T-helper 1 cell treated with Interleukin-12 subunit alpha and Interleukin-12 subunit beta and Interleukin-4 antibody, amounts not matched to agents 30 ng/mL and 1 ng/mL, for 36 hours (primary cell): Measurements from ENCODE around the gene PCSK7. TPM values are rescaled to one million over a fixed set of nuclear protein-coding genes. Genes with fewer than 3 reads are reported as not detected.
"Not testable (repeated sequence)": the region's sequence is repeated elsewhere in the genome, so short reads cannot be mapped to it uniquely, and the experiment has no call there.

ENCODE experiments used
- intact Hi-C: fragments of 100-400 bp; cut with micrococcal nuclease; formaldehyde crosslinking; loops from one replicate; pipeline ENCODE4 v1.15.1; 2024
- total RNA-seq: library from RNA; stranded (reverse); gene quantifications from 2 replicates; pipeline ENCODE4 v1.2.3, GENCODE V29; 2022

PCSK7 gene, protein sequence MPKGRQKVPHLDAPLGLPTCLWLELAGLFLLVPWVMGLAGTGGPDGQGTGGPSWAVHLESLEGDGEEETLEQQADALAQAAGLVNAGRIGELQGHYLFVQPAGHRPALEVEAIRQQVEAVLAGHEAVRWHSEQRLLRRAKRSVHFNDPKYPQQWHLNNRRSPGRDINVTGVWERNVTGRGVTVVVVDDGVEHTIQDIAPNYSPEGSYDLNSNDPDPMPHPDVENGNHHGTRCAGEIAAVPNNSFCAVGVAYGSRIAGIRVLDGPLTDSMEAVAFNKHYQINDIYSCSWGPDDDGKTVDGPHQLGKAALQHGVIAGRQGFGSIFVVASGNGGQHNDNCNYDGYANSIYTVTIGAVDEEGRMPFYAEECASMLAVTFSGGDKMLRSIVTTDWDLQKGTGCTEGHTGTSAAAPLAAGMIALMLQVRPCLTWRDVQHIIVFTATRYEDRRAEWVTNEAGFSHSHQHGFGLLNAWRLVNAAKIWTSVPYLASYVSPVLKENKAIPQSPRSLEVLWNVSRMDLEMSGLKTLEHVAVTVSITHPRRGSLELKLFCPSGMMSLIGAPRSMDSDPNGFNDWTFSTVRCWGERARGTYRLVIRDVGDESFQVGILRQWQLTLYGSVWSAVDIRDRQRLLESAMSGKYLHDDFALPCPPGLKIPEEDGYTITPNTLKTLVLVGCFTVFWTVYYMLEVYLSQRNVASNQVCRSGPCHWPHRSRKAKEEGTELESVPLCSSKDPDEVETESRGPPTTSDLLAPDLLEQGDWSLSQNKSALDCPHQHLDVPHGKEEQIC
- total RNA-seq = 180 and 187 TPM in 2 replicates

DNA sequence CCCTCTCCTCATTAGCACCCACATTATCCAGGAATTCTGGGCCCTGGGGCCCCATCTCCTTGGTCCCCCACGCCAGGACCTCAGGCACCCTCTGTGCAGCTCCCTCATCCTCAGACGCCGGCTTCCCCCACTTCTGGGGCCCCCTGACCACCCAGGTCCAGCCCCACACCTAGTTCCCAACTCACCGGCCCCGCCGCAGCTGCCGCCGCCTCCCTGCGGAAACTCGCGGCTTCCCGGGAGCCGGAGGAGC is at the start of gene PCSK7:
TSS of gene PCSK7 (minus strand) at position 232 of the 250 bp plus-strand sequence. CDS start 2,229 bp downstream, outside the sequence.
- intact Hi-C loops = loop anchor here (1.0 to 5.0 kb wide), 5 partner anchors 458 to 1341 kb away; partner anchors contain the start of gene ARCN1

DNA sequence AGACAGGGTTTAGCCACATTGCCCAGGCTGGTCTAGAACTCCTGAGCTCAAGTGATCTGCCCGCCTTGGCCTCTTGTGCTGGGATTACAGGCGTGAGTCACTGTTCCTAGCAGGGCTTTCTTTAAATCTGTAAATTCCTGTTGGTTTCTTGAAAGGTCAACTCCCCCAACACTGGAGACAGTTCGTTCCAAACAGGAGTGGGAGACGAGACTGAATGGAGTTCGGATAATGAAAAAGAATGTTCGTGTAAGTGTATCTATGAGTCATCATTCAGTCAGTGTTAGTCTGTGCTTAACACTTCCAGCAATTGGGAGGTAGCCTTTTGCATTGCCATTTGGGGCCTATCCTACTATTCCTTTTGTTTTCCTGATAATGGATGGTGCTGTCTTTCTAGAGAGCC is 49.3 kb upstream of the PCSK7 start:
- intact Hi-C loops = no loop called here

DNA sequence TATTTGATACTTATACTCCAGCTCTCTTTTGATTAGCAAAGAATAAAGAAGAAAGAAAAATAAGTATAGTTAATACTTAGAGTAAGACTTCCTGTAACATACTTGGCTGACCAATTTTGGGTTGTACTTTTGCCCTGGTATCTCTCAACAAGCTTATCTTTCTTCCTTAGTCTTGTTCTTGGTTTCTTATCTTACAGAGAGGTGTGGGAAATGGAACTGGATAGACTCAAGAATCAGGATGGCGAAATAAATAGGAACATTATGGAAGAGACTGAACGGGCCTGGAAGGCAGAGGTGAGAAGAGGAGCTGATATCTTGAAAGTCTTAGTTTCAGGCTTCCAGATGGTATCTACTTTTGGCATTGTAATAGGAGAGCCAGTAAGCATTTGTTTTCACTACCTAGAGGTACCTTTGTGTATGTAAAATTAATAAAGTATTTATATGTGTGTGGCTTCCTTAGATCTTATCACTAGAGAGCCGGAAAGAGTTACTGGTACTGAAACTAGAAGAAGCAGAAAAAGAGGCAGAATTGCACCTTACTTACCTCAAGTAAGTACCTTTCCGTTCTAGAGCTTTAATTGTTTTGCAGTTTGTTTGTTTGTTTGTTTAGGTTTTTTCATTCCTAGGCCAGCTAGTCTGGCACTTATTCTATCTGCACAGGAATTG is 48.0 kb upstream of the PCSK7 start:
- intact Hi-C loops = no loop called here

DNA sequence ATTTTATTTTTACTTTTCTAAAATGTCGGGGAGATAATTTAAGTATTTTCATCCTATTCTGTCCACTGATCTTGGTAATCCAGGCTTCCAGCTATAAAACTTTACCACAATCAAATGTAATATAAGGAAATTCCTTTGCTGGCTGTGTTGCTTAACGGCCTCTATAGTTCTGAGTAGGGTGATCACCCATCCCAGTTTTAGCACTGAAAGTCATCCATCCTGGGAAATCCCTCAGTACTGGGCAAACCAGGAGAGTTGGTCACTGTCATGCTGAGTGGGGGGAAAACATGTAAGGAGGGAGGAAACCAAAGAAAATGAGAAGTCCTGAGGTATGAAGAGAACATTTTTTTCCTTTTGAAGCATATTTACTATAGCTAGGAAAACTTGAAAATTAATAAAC is 46.5 kb upstream of the PCSK7 start:
- intact Hi-C loops = no loop called here

DNA sequence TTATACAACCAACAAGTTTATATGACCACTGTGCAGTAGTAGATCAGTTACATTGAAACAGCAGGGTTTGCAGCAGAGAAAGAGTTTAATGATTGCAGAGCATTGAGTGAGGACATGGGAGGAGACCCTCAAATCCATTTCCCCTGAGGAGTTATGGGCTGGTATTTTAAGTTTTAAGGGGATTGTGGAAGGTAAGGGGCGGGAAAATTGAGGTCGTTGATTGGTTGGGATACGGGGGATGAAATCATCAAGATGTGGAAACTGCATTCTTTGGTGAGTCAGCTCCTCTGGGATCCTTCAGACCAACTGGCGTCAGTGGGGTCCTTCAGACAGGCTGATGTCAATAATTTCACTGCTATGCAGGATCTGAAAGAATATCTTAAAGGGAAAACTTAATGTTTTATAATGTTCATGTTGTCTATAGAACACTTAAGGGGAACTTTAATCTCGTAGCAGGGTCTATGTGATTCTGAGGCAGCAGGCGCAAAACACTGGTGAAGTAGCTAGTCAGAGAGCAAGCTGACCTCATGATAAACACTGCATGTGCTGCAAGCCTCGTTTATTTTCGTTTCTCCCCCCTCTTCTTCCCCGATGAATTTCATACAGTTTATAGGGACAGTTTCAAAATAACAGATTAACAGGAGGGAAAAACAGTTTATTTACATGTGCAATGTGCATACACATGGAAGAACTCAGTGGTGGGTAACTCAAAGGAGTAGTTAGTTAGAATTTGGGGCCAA is 41.8 kb upstream of the PCSK7 start:
- intact Hi-C loops = no loop called here

DNA sequence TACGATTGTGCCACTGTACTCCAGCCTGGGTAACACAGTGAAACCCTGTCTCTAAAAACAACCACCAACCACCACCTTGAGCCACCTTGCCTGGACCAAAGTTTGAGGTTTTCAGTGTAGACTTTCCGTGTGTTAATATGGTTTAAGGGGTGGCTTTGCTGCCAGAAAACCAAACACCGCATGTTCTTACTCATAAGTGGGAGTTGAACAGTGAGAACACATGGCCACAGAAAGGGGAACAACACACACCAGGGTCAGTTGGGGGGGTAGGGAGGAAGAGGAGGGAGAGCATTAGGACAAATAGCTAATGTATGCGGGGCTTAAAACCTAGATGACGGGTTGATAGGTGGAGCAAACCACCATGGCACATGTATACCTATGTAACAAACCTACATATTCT is 40.3 kb upstream of the PCSK7 start:
- intact Hi-C loops = not testable (repeated sequence)

DNA sequence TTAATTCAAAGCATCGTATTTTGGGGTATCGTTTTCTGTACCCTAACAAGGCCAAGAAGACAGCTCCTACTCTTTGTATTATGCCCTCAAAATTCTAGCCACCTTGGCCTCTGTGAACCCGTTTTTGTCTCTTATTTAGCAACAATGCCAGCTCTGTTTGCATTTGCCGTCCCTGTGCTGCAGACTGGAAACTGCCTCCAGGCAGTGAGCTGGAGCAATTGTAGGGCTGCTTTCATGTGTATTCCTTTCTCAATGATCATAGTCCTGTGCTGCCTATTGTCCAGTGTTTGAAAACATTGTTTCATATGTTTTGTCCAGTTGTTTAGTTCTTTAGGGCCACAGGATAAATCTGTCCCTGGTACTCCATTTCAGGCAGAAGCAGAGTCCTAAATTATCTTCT is 39.3 kb upstream of the PCSK7 start:
- intact Hi-C loops = no loop called here

DNA sequence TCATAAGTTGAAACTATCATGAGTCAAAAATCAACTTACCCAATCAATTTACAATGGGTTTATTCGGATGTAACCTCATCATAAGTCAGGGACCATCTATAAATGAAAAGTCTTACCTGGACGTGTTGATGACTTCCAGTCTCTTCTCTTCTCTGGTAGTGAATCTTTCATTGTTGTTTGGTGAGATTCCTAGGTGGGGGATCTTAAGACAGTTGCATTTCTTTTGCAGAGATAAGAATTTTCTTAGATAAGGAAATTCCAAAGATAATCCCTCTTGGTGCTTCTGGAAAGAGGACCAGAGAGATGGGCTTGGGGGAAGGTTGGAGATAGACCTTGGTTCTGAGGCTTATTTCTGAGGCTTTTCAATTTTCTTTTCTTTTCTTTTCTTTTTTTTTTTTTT is 38.0 kb upstream of the PCSK7 start:
- intact Hi-C loops = no loop called here

DNA sequence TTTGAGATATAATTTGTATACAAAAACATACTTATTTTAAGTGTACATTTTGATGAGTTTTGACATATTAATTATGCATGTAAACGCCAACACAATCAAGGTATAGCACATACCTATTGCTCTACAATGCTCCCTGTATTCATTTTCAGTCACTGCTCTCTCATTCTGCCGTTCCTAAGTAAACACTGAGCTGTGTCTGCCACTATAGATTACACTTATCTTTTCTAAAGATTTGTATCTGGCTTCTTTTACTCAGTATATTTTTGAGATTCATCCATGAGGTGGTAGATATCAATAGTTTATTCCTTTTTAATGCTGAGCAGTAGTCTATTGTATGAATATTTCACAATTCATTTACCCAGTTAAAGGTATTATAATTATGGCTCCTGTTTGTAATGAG is 33.9 kb upstream of the PCSK7 start:
- intact Hi-C loops = no loop called here

DNA sequence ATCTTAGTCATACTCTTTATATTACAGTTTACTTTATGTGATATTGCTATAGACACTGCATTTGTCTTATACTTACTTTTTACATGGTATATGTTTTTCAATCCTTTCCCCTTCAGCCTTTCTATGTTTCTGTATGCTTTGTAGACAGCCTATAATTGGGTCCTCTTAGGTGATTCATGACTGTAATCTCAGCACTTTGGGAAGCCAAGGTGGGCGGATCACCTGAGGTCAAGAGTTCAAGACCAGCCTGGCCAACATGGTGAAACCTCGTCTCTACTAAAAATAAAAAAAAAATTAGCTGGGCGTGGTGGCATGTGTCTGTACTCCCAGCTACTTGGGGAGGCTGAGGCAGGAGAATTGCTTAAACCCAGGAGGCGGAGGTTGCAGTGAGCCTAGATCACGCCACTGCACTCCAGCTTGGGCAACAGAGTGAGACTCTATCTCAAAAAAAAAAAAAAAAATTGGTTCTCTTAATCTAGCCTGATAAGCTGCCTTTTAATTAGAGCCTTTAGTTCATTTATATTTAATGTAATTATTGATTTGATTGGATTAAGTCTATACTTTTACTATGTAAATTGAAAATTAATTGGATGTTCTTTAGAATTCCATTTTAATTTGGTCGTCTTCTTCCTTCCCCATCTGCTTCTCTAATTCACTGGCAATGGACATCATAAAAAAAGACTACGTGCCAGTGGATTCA is 32.9 kb upstream of the PCSK7 start:
- intact Hi-C loops = not testable (repeated sequence)

DNA sequence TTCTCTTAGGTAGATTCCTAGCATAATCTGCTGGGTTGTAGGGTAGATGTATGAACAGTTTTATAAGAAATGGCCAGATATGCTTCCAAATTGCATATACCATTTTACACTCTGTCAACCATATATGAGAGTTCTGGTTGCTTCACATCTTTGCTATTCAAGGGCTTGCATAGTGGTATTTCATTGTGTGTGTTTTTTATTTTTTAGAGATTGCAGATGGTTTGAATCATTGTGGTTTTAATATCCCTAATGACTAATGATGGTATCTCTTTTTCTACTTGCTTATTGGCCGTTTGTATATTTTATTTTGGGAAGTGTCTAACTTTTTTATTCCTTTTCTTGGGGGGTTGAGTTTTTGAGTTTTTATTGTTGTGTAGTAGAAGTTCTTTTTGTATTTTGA is 27.5 kb upstream of the PCSK7 start:
- intact Hi-C loops = no loop called here

DNA sequence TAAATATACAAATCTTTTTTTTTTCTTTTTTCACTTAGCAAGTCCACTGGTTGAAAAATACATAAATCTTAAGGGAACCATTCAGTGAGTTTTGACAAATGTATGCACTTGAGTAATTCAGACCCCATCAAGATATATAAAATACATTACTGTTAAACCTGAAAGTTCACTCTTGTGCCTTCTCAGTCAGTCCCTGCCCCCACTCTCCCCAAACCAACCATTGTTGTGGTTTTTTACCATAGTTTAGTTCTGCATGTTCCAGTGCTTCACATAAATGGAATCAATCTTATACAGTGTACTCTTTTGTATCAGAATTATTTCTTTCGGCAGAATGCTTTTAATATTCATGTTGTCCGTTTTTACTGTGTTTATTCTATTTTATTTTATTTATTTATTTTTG is 26.7 kb upstream of the PCSK7 start:
- intact Hi-C loops = no loop called here

DNA sequence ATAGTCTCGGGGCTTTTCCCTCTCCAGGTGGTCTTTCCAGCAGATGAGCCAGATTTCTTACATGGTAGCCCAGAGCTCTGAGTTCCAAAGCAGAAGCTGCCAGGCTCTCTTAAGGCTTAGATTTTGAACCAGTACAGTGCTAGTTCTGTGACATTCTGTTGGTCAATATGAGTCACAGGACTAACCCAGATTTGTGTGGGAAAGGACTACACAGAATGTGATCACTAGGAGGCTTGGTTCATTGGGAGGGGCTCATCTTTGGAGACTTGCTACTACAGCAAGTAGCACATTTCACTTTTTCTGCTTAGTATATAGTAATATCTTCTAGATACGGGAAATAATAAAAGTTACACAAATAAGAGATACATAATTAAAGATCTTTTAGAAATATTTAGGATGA is 24.7 kb upstream of the PCSK7 start:
- intact Hi-C loops = no loop called here

DNA sequence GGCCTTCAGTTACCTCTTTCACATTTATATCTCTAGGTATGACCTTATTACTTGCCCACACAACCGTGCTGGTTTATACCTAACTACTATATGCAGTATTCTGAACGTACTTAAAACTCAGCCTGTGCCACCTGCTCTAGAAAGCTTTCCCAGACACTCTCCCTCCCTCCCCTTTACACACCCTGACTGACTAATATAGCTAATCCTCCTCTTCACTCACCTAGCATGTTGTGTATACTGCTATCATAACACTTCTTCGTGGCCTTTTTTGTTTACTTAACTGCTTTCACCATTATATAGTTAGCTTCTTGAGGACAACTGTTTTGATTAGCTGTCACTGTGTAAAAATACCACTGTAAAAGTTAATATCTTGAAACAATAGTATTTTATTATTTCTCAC is 24.1 kb upstream of the PCSK7 start:
- intact Hi-C loops = no loop called here

DNA sequence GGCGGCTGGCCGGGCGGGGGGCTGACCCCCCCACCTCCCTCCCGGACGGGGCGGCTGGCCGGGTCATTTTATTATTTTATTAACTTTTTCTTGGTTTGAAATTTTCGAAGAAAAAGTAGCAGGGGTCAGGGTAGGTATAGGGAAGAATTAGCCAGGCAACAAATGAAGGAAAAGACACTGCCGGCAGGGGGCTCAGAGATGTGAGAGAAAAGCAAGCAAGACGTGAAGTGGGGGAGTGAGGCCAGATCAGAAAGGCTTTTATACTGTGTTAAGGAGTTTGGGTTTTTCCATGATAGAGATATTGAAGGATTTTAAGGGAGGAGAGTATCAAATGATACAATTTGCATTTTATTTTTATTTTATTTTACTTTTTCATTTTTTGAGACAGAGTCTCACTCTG is 19.6 kb upstream of the PCSK7 start:
- intact Hi-C loops = no loop called here

DNA sequence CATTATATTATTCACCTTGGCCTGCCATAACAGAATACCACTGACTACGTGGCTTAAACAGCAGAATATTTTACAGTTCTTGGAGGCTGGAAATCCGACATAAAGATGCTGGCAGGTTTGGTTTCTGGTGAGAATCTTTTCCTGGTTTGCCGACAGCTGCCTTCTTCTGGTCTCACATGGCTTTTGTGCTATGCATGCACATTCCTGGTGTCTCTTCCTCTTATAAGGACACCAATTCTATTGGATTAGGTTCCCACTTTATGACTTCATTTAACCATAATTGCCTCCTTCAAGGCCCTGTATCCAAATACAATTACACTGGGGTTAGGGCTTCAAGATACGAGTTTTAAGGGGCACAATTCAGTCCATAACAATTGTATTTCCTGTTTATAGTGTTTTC is 17.7 kb upstream of the PCSK7 start:
- intact Hi-C loops = loop anchor here (5.0 kb wide), 1 partner anchor 78 kb away; the partner anchor contains the start of gene CEP164

DNA sequence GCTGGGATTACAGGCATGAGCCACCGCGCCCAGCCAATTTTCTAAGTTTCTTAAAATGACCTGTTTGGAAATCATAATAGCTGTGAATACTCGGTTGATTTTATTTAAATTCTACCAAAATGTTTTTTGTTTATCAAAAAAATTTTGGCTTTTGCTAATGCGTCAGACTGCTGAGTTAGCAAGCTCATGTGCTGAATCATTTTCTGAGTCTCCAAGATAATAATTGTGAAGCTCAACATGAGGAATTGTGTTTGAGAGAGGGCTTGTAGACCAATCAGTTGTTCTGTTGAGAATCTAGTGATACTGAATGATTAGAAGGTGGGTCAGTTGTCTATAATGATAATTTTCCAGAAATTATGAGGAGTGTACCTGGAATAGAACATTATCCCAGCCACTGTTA is 16.5 kb upstream of the PCSK7 start:
- intact Hi-C loops = loop anchor here (5.0 kb wide), 1 partner anchor 79 kb away; the partner anchor contains the start of gene CEP164

DNA sequence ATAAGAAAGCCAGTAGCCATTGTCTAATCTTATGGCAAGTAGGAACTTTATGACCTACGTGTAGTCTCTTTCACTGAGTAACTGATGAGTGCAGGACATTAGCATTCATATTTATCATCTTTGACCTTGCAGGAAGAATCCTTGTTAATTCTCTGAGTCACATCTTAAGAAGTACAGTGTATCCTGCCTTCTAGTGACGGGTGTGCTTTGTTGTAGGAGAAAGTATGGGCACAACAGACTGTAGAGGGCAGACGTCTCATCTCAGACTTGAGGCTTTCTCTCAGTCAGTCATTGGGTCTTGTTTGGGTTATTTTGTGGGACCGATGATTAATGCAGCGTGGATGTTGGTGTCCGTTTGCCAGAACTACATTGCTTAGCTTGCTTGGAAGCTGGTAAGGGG is 7.4 kb upstream of the PCSK7 start:
- intact Hi-C loops = no loop called here

DNA sequence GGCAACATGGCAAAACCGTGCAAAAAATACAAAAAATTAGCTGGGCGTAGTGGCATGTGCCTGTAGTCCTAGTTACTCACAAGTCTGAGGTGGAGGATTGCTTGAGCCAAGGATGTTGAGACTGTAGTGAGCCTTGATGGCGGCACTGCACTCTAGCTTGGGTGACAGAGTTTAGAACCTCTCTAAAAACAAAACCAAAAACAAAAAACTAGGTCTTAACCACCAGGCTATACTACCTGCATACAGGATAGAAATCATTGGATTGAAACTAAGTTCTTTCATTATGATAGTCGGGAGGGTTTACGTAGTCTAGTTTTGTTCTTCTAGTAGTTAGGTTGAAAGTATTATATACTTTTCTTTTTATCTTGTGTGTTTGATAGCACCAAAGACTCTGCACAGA is 6.3 kb upstream of the PCSK7 start:
- intact Hi-C loops = no loop called here

DNA sequence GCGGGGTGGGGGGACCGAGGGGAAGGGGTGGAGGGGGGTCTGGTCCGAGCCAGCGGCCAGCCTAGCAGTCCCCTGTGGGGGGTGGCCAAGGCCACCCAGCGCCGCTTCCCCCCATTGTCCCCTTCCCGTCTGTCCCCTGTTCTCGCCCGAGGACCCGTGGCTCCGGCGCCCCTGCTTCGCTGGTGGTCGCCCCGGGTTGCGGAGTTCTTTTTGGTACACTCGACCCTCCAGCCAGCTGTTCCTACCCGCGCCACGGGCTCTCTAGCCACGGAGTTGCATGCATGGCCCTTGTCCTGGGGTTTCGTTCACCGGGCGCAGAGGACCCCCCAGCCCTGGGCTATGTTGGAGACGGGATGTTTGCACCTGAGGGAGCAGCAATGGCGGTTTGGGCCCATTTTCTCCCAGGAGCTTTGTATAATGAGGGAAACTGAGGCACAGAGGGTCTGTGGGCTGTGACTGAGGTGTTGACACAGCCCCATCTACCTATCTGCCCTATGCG is 1.1 kb upstream of the PCSK7 start:
- intact Hi-C loops = loop anchor here (1.0 to 5.0 kb wide), 5 partner anchors 95 to 1339 kb away; partner anchors contain the start of gene ARCN1
